HCT116 (cell line): ENCODE results near the gene FOXC2. TPM values are rescaled to one million over a fixed set of nuclear protein-coding genes. Genes with fewer than 3 reads are reported as not detected.

Experiments
- ATAC-seq: fragments of 200-7000 bp; cut with Tn5 transposase; 2 replicates; pipeline ENCODE4 v1.9.1; 2020; ENCODE audit warnings: mild to moderate bottlenecking, moderate library complexity
- BruUV-seq: library from RNA; stranded (reverse); fragments of 400-500 nt; replicated peaks from 2 replicates; lab custom pipeline; 2021; lab: Mats Ljungman, UMichigan
- CTCF ChIA-PET: fragments of 300-600 bp; sonication (Branson Sonifier 250); formaldehyde crosslinking; loops from one replicate; lab custom pipeline; 2021; ENCODE audit warnings: antibody characterized with exemption; lab: Charles Lee
- POLR2A ChIA-PET: fragments of 300-600, 350-600 bp; sonication (Branson Sonifier 250); formaldehyde crosslinking; loops from one replicate; lab custom pipeline; 2021; ENCODE audit warnings: antibody characterized with exemption; lab: Charles Lee
- RAD21 ChIA-PET, 2 experiments: fragments of 300-600 bp; sonication (Branson Sonifier 250); formaldehyde crosslinking; loops; one replicate each; lab custom pipeline; 2023; ENCODE audit warnings: low total read pairs in 2 of 2; ENCODE audit not compliant: uncharacterized antibody in 2 of 2, unreplicated experiment in 2 of 2, low non-redundant PET in 1 of 2; lab: Charles Lee
- DNase-seq: peaks from one replicate; pipeline ENCODE4 v3.0.0-alpha.2; 2010; ENCODE audit warnings: low read depth, low spot score
- H2AFZ ChIP-seq: fragments of 200-600 bp; shearing (Covaris generic), sonication (generic); 2 replicates; pipeline ENCODE4 v1.6.1; 2017; ENCODE audit warnings: low read depth, mixed run types, mixed read lengths, antibody characterized with exemption, low read length; ENCODE audit not compliant: poor library complexity, severe bottlenecking
- H3K27ac ChIP-seq: 2 replicates; pipeline ENCODE4 v1.5.1; 2012; ENCODE audit warnings: low read depth, low read length
- H3K27me3 ChIP-seq: fragments of 200-600 bp; sonication (generic); 2 replicates; pipeline ENCODE4 v1.6.1; 2016; ENCODE audit warnings: mixed run types, low read length, mixed read lengths; ENCODE audit not compliant: insufficient read depth
- H3K36me3 ChIP-seq, 2 experiments: fragments of 200-500 bp in 1 of 2; fragments of 200-600 bp in 1 of 2; sonication (Bioruptor generic) in 1 of 2; sonication (generic) in 1 of 2; 2 replicates each; pipeline versions ENCODE4 v1.5.1 to v1.6.1; 2014 to 2016; ENCODE audit warnings: low read length in 2 of 2, inconsistent platforms in 1 of 2, mixed read lengths in 1 of 2, mixed run types in 1 of 2; ENCODE audit not compliant: insufficient read depth in 2 of 2, control insufficient read depth in 1 of 2
- H3K4me1 ChIP-seq, 2 experiments: fragments of 200-600 bp in 1 of 2; sonication (generic) in 1 of 2; 2 replicates each; pipeline versions ENCODE4 v1.5.1 to v1.6.1; 2012 to 2017; ENCODE audit warnings: low read length in 2 of 2, inconsistent platforms in 1 of 2, mild to moderate bottlenecking in 1 of 2, mixed read lengths in 1 of 2, mixed run types in 1 of 2, moderate library complexity in 1 of 2; ENCODE audit not compliant: insufficient read depth in 2 of 2, control insufficient read depth in 1 of 2
- H3K4me2 ChIP-seq: fragments of 200-600 bp; sonication (generic); 2 replicates; pipeline ENCODE4 v1.6.1; 2017; ENCODE audit warnings: mixed run types, low read length, mixed read lengths
- H3K4me3 ChIP-seq, 2 experiments: fragments of 200-600 bp in 1 of 2; sonication (generic) in 1 of 2; replicated peaks in 1 of 2; 2 replicates each; pipeline ENCODE4 v1.5.1; 2011 to 2016; ENCODE audit warnings: low read length in 2 of 2, control low read depth in 1 of 2, low read depth in 1 of 2, mild to moderate bottlenecking in 1 of 2, mixed read lengths in 1 of 2, mixed run types in 1 of 2
- H3K79me2 ChIP-seq: fragments of 200-600 bp; sonication (generic); 2 replicates; pipeline ENCODE4 v1.6.1; 2017; ENCODE audit warnings: mild to moderate bottlenecking, mixed run types, low read length, moderate library complexity, mixed read lengths; ENCODE audit not compliant: insufficient read depth
- H3K9ac ChIP-seq: fragments of 200-600 bp; sonication (generic); 2 replicates; pipeline ENCODE4 v1.6.1; 2016; ENCODE audit warnings: low read length, mixed read lengths
- H3K9me2 ChIP-seq: fragments of 200-600 bp; sonication (generic), shearing (Covaris generic); 2 replicates; pipeline ENCODE4 v1.6.1; 2017; ENCODE audit warnings: mixed run types, mild to moderate bottlenecking, moderate library complexity; ENCODE audit not compliant: insufficient read depth
- H3K9me3 ChIP-seq, 2 experiments: fragments of 200-500 bp in 1 of 2; fragments of 200-600 bp in 1 of 2; sonication (Bioruptor generic) in 1 of 2; sonication (generic) in 1 of 2; 2 replicates each; pipeline ENCODE4 v1.6.1; 2014 to 2017; ENCODE audit warnings: low read length in 2 of 2, mixed read lengths in 2 of 2, inconsistent platforms in 1 of 2, low read depth in 1 of 2, mild to moderate bottlenecking in 1 of 2, mixed run types in 1 of 2, moderate library complexity in 1 of 2; ENCODE audit not compliant: control insufficient read depth in 1 of 2, insufficient read depth in 1 of 2
- H4K20me1 ChIP-seq: fragments of 200-600 bp; sonication (generic), shearing (Covaris generic); 2 replicates; pipeline ENCODE4 v1.6.1; 2017; ENCODE audit warnings: mixed run types, mild to moderate bottlenecking, moderate library complexity; ENCODE audit not compliant: insufficient read depth
- CEBPB ChIP-seq: IDR thresholded peaks from 2 replicates; pipeline ENCODE4 v1.6.1; 2012; ENCODE audit warnings: low read depth
- EZH2phosphoT487 ChIP-seq: fragments of 200-600 bp; IDR thresholded peaks from 2 replicates; pipeline ENCODE4 v1.6.1; 2018; ENCODE audit warnings: antibody characterized with exemption, borderline replicate concordance
- FOSL1 ChIP-seq: IDR thresholded peaks from 2 replicates; pipeline ENCODE4 v1.6.1; 2012; ENCODE audit warnings: low read depth
- POLR2A ChIP-seq: IDR thresholded peaks from 2 replicates; pipeline ENCODE4 v1.7.0; 2011; ENCODE audit warnings: borderline replicate concordance; ENCODE audit not compliant: insufficient read depth, insufficient read length; ENCODE audit errors: extremely low read depth
- POLR2AphosphoS5 ChIP-seq: IDR thresholded peaks from 2 replicates; pipeline ENCODE4 v1.6.1; 2011; ENCODE audit warnings: mild to moderate bottlenecking, low read depth, low read length, moderate library complexity
- REST ChIP-seq: IDR thresholded peaks from 2 replicates; pipeline ENCODE4 v1.6.1; 2012; ENCODE audit warnings: low read depth
- SIN3A ChIP-seq: IDR thresholded peaks from 2 replicates; pipeline ENCODE4 v1.6.1; 2012; ENCODE audit warnings: low read depth
- SRF ChIP-seq: IDR thresholded peaks from 2 replicates; pipeline ENCODE4 v1.6.1; 2012; ENCODE audit warnings: low read depth
- YY1 ChIP-seq: IDR thresholded peaks from 2 replicates; pipeline ENCODE4 v1.6.1; 2011; ENCODE audit warnings: low read length, low read depth, moderate library complexity, mild to moderate bottlenecking; ENCODE audit not compliant: insufficient replicate concordance; ENCODE audit errors: extremely low read depth
- ZNF274 ChIP-seq: fragments of 200-500 bp; sonication (Bioruptor generic); IDR thresholded peaks from 2 replicates; pipeline ENCODE4 v1.6.1; 2014; ENCODE audit warnings: mild to moderate bottlenecking, low read depth, low read length, inconsistent platforms
- intact Hi-C: fragments of 100-400 bp; cut with micrococcal nuclease; formaldehyde crosslinking; loops from 2 replicates; pipeline ENCODE4 v1.10.0; 2022
- total RNA-seq: library from RNA; stranded (reverse); gene quantifications from one replicate; pipeline ENCODE4 v1.2.1, GENCODE V29; 2021; ENCODE audit not compliant: unreplicated experiment

Gene FOXC2
- total RNA-seq, 1 experiment from 2014 or later: 0.22 TPM

- Histone ChIP-seq H3K4me2 (no peak overlapping the region), H3K27ac (no peak overlapping the region), H3K9me2 (no peaks in the 10 kb centered on the region), H3K9ac (no peak overlapping the region), H4K20me1 (no peaks in the 10 kb centered on the region), H2AFZ (no peak overlapping the region), H3K4me1 (no peaks in the 10 kb centered on the region), H3K27me3 (0 out of 2 replicates have a peak, but pooled peaks cover 5% of the 10 kb centered on the region), H3K9me3 (no peaks in the 10 kb centered on the region), H3K36me3 (no peaks in the 10 kb centered on the region), H3K79me2 (no peaks in the 10 kb centered on the region), H3K4me3 (no peak overlapping the region)
- ChIA-PET POLR2A (no interaction called here), RAD21 (no interaction called here), CTCF (no interaction called here)
- TF ChIP-seq YY1 (no peak), POLR2A (no peak), SIN3A (no peak), FOSL1 (no peak), ZNF274 (no peak), CEBPB (no peak), POLR2AphosphoS5 (no peak), REST (no peak), EZH2phosphoT487 (no peak), SRF (no peak)
- no peak for ATAC-seq
- intact Hi-C loops: no loop called here
- no TSS peak for BruUV-seq
- no peak for DNase-seq
Measured at GRCh38 chr16:86602521-86602920, 35.9 kb downstream of the FOXC2 start.
